GM19328 (cell line): ENCODE measurements around the gene RHOV.
"Not testable (repeated sequence)": the region's sequence is repeated elsewhere in the genome, so short reads cannot be mapped to it uniquely, and the experiment has no call there.

ENCODE experiments used
- ATAC-seq: cut with Tn5 transposase; IDR thresholded peaks from one replicate; pipeline ENCODE4 v1.9.1; 2021; ENCODE audit warnings: mild to moderate bottlenecking, moderate library complexity; ENCODE audit not compliant: unreplicated experiment

RHOV gene

GRCh38 chr15:40875991-40876730 is 2.1 kb upstream of the RHOV start:
- no peak for ATAC-seq

GRCh38 chr15:40872791-40873693 is 992 bp downstream of the RHOV start:
- no peak for ATAC-seq

- ATAC-seq = no peak
Observed at GRCh38 chr15:40871749-40872617, 2.1 kb downstream of the RHOV start.

- ATAC-seq = no peak
Observed at GRCh38 chr15:40870716-40871115, 3.3 kb downstream of the RHOV start.

GRCh38 chr15:40869686-40870085 is 4.3 kb downstream of the RHOV start:
- ATAC-seq = no peak

DNA sequence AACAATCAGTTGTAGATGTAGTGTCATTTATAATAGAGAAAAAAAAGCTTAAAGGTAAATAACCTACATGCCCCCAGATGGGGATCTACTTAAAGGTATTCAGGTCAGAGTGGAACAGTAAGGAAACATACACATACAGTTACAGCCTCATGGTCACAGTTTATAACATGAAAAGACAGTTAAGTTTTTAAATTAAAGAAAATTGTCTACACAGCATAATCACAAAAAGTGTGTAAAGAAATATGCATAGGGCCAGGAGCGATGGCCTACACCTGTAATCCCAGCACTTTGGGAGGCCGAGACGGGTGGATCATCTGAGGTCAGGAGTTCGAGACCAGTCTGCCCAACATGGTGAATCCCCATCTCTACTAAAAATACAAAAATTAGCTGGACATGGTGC is 6.8 kb downstream of the RHOV start:
- no peak for ATAC-seq

- no peak for ATAC-seq
Observed at GRCh38 chr15:40863660-40864270, 10.3 kb downstream of the RHOV start.

DNA sequence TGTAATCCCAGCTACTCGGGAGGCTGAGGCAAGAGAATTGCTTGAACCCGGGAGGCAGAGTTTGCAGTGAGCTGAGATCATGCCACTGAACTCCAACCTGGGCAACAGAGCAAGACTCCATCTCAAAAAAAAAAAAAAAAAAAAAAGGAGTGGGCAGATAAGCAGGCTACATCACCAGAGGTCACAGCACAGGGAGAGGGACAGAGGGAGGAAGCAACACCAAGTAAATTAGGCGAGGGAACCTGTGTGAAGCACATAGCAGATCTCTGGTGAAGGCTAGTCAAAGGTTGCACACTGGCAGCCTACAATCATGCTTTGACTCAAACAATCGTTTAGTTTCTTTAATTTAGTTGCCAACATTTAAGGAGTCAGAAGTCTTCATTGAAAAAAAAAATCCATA is 12.9 kb downstream of the RHOV start:
- ATAC-seq = not testable (repeated sequence)

DNA sequence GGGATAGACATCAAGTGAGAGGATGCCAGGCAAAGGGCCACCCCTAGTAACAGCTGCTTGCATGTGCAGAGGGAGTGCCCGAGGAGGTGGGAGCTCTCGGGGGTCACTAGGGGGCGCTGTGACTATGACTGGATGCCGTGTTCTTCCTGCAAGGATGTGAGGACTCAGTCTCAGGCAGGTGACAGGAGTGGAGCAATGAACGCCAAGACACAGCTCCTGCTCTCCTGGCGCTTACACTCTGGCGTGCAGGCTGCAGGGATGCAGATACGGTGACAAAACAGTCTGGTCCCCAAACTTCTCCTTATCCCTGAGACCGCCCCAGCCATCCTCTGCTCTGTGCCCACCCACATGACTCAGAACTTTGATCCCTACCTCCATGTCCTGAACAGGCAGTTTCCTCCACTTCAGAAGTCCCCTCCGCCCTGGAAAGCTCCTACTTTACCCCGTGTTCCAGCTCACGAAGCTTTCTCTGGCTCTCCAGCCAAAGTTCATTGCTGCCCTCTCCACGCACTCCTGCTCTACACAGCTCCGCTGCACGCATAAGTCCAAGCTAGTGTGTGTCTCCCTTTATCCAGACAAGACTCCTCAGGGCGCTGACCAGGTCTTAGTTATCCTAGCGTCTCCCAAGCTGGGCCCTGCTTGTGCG is 14.7 kb downstream of the RHOV start:
- no peak for ATAC-seq

DNA sequence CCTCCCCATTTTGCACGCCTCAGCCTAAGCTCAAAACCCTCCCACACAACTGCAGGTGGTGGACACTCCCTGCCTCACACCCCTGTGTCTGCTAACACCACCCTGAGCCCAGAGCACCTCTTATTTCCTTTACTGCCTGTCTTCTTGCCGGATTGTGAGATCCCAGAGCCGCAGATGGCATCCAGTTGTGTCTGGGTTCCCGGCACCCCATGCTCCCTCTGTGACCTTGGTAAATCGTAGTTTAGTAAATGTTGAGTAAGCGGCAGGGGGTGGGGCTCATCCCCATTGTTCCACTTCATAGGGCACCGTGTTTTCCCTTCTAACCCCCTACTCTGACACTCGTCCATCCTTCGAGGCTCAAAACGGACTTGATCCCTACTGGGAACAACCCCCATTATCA is 15.3 kb downstream of the RHOV start:
- no peak for ATAC-seq

DNA sequence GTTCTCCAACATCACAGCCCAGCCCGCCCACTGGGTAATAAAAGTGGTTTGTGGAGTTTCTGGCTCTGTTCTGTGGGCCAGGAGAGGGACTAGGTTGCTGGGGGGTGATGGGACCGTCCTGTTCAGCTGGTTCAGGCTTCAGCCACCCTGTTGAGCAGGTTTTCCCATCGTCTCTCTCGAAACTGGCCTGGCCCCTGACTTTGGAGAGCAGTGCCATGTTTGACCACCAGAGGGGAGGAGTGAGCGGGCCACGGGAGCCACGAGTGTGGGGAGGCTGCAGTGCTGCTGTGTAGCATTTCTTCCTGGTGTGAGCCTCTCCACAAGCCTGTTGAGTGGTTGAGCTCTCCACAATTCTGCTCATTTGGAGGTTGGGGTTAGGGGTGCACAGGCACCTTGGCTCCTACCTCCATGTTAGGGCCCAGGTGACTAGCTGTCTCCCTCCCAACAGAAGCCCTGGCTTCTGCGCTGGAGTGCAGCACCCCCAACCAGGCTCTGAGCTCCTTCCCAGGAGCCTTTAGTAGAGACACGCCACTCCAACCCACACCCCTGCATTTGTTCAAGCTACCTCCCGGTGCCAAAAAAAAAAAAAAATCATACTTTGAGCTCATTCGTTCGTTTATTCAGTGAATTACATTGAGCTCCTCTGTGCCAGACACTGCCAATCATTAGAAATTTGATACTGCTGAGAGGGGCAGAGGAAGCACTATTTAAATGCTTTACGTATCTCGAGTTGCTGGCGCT is 16.3 kb downstream of the RHOV start:
- ATAC-seq = no peak

GRCh38 chr15:40856746-40857145 is 17.3 kb downstream of the RHOV start:
- no peak for ATAC-seq

- ATAC-seq = no peak
Observed at GRCh38 chr15:40855706-40856234, 18.3 kb downstream of the RHOV start.

DNA sequence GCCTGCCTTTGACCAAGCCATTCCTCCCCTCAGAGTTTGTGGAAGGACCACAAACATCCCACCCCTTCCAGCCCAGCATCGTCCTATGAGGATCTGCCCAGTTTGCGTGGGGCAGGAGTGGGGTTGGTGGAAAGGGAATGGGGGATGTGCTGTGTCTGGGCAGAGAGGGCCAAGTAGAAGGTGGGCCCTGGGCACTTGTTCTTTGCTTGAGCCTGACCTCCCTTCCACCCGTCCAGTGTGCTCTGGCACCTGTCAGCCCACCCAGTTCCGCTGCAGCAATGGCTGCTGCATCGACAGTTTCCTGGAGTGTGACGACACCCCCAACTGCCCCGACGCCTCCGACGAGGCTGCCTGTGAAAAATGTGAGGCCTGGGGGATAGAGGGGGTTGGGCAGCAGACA is 19.9 kb downstream of the RHOV start:
- ATAC-seq = no peak

DNA sequence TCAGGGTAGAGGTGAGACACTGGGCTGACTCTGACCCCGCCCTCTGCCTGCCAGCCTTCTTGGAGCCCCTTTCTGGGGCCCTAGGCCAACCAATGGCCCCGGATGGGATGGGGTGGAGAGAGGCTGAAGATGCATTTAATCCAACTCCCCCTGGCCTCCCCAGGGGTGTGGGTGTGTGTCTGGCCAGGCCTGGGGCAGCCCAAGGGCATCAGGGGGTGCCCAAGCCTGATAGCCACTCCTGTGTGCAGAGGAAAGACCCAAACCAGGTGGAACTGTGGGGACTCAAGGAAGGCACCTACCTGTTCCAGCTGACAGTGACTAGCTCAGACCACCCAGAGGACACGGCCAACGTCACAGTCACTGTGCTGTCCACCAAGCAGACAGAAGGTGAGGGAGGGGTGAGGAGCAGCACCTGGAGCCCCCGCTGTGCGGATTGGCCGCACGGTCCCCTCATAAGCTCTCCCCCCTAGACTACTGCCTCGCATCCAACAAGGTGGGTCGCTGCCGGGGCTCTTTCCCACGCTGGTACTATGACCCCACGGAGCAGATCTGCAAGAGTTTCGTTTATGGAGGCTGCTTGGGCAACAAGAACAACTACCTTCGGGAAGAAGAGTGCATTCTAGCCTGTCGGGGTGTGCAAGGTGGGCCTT is 20.7 kb downstream of the RHOV start:
- no peak for ATAC-seq

GRCh38 chr15:40852529-40852928 is 21.5 kb downstream of the RHOV start:
- no peak for ATAC-seq

GRCh38 chr15:40850576-40851112 is 23.4 kb downstream of the RHOV start:
- ATAC-seq = no peak

GRCh38 chr15:40847223-40847961 is 26.6 kb downstream of the RHOV start:
- peak; percentile 66 for ATAC-seq
